Fibroblast of lung (primary cell): Measurements from ENCODE around the gene MBNL2. TPM values are rescaled to one million over a fixed set of nuclear protein-coding genes. Genes with fewer than 3 reads are reported as not detected.
"Not testable (repeated sequence)": the region's sequence is repeated elsewhere in the genome, so short reads cannot be mapped to it uniquely, and the experiment has no call there.

Experiments used
- DNase-seq, 2 donors: peaks; one replicate each; pipeline versions ENCODE4 v3.0.0 to v3.0.0-alpha.2; 2010; ENCODE audit warnings: low read depth in 2 of 2
- H2AFZ ChIP-seq: 2 replicates; pipeline ENCODE4 v1.5.1; 2012; ENCODE audit warnings: low read length, control low read depth, inconsistent platforms
- H3K27ac ChIP-seq: 2 replicates; pipeline ENCODE4 v1.5.1; 2011; ENCODE audit warnings: low read length, control low read depth; ENCODE audit not compliant: insufficient read depth
- H3K27me3 ChIP-seq: 2 replicates; pipeline ENCODE4 v1.5.1; 2011; ENCODE audit warnings: mild to moderate bottlenecking, low read length; ENCODE audit not compliant: control insufficient read depth, insufficient read depth
- H3K36me3 ChIP-seq: 2 replicates; pipeline ENCODE4 v1.5.1; 2011; ENCODE audit warnings: low read length; ENCODE audit not compliant: control insufficient read depth, insufficient read depth
- H3K4me1 ChIP-seq: 2 replicates; pipeline ENCODE4 v1.5.1; 2011; ENCODE audit warnings: low read length; ENCODE audit not compliant: control insufficient read depth, insufficient read depth; ENCODE audit errors: extremely low read depth
- H3K4me2 ChIP-seq: 2 replicates; pipeline ENCODE4 v1.5.1; 2011; ENCODE audit warnings: low read length, control low read depth; ENCODE audit not compliant: insufficient read depth; ENCODE audit errors: extremely low read depth
- H3K4me3 ChIP-seq, 4 experiments: fragments of 200-600 bp in 1 of 4; sonication (generic) in 1 of 4; replicated peaks in 1 of 4; 2 replicates each; pipeline ENCODE4 v1.5.1; 2011 to 2016; ENCODE audit warnings: low read length in 4 of 4, low read depth in 3 of 4, mild to moderate bottlenecking in 3 of 4, control low read depth in 2 of 4, inconsistent platforms in 1 of 4, mixed read lengths in 1 of 4; ENCODE audit not compliant: insufficient read depth in 1 of 4; ENCODE audit errors: control extremely low read depth in 1 of 4
- H3K79me2 ChIP-seq: 2 replicates; pipeline ENCODE4 v1.5.1; 2012; ENCODE audit warnings: mild to moderate bottlenecking, low read length, inconsistent platforms; ENCODE audit not compliant: control insufficient read depth, insufficient read depth
- H3K9ac ChIP-seq: 2 replicates; pipeline ENCODE4 v1.5.1; 2011; ENCODE audit warnings: mild to moderate bottlenecking, low read length, control low read depth; ENCODE audit not compliant: insufficient read depth
- H3K9me3 ChIP-seq: 2 replicates; pipeline ENCODE4 v1.5.1; 2012; ENCODE audit warnings: low read depth, low read length; ENCODE audit not compliant: control insufficient read depth, insufficient read depth
- H4K20me1 ChIP-seq: 2 replicates; pipeline ENCODE4 v1.5.1; 2011; ENCODE audit warnings: low read length; ENCODE audit not compliant: control insufficient read depth, insufficient read depth; ENCODE audit errors: extremely low read depth
- EZH2 ChIP-seq: IDR thresholded peaks from 2 replicates; pipeline ENCODE4 v1.5.1; 2012; ENCODE audit warnings: low read length, control low read depth, mild to moderate bottlenecking; ENCODE audit errors: missing control alignments
- polyA plus RNA-seq, 2 donors: library from polyadenylated mRNA; depleted of rRNA in 1 of 2; stranded (reverse) in 1 of 2; unstranded in 1 of 2; fragments of >200 nt; gene quantifications; 2 replicates each; pipeline ENCODE4 v1.2.1, GENCODE V29; 2011 to 2012; ENCODE audit warnings: missing spikeins in 1 of 2
- total RNA-seq: library from RNA; depleted of rRNA; stranded (reverse); fragments of >200 nt; gene quantifications from 2 replicates; pipeline ENCODE4 v1.2.1, GENCODE V29; 2014
- TF ChIP-seq, protein P1 (sequence below), 2 donors: IDR thresholded peaks in 1 of 2; conservative IDR thresholded peaks in 1 of 2; 1 replicate in 1 of 2; 2 replicates in 1 of 2; pipeline ENCODE4 v1.5.1; 2011 to 2012; ENCODE audit warnings: low read length in 2 of 2, control low read depth in 1 of 2, inconsistent platforms in 1 of 2, low read depth in 1 of 2, mild to moderate bottlenecking in 1 of 2

MBNL2 gene
- total and polyA plus RNA-seq, 2 donors (not counting 1 experiment from before 2014, with no cell fraction given) = 48.9 to 61.1 TPM

DNA sequence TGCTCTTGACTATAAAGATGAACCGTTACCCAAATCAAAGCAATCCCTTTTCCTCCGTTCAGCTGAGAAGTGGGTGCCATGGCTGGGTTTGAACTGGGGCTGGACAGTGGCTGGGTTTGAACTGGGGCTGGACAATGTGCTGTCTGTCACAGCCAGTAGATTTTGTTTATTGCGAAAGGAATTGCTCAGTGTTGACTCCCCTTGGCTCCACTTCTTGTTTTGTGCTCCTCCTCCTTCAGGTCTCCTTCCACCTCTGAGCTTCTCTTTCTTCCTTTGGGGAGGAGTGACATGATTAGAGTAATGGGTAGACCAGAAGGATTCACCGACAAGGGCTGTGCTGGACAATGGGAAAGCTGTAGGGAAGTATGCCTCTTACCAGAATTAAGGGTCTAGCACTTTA, 19.4 kb upstream of the MBNL2 start:
- no peak for TF ChIP-seq EZH2
- TF ChIP-seq, protein P1, sequence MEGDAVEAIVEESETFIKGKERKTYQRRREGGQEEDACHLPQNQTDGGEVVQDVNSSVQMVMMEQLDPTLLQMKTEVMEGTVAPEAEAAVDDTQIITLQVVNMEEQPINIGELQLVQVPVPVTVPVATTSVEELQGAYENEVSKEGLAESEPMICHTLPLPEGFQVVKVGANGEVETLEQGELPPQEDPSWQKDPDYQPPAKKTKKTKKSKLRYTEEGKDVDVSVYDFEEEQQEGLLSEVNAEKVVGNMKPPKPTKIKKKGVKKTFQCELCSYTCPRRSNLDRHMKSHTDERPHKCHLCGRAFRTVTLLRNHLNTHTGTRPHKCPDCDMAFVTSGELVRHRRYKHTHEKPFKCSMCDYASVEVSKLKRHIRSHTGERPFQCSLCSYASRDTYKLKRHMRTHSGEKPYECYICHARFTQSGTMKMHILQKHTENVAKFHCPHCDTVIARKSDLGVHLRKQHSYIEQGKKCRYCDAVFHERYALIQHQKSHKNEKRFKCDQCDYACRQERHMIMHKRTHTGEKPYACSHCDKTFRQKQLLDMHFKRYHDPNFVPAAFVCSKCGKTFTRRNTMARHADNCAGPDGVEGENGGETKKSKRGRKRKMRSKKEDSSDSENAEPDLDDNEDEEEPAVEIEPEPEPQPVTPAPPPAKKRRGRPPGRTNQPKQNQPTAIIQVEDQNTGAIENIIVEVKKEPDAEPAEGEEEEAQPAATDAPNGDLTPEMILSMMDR (conservative IDR thresholded peaks at IDR 0.05 in 1 of 2, IDR thresholded peaks at IDR 0.05 in 1 of 2; ENCODE audit: low read depth in 1 of 2, low read length in 2 of 2) = no peak
- H3K9ac ChIP-seq = no peak overlapping the region
- no peaks in the 10 kb centered on the region for H3K9me3 ChIP-seq
- H3K79me2 ChIP-seq = no peaks in the 10 kb centered on the region
- no peaks in the 10 kb centered on the region for H4K20me1 ChIP-seq
- no peak overlapping the region for H3K27ac ChIP-seq
- DNase-seq = no peak
- H3K4me3 ChIP-seq = no peak overlapping the region
- no peaks in the 10 kb centered on the region for H3K36me3 ChIP-seq
- no peaks in the 10 kb centered on the region for H3K27me3 ChIP-seq
- no peak overlapping the region for H2AFZ ChIP-seq
- H3K4me2 ChIP-seq = no peak overlapping the region
- no peaks in the 10 kb centered on the region for H3K4me1 ChIP-seq

DNA sequence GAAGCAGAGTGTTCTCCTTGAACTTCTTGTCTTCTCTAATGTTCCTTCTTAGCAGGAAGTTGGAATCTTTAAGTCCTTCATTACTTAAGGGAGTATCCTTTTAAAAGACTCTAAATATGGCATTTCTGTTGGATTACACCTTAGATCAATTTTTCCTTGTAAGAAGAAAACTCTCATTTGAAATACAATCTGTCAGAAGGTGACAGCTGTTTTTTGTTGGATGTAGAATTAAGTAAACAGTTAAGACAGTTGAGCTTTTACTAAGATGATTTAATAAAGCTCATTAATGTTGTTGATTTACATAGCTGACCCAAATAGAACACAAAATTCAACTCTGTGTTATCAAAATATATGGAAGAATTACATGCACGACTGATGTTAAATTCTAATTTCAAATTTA, 16.7 kb upstream of the MBNL2 start:
- H3K4me2 ChIP-seq = no peak overlapping the region
- no peak overlapping the region for H3K27ac ChIP-seq

DNA sequence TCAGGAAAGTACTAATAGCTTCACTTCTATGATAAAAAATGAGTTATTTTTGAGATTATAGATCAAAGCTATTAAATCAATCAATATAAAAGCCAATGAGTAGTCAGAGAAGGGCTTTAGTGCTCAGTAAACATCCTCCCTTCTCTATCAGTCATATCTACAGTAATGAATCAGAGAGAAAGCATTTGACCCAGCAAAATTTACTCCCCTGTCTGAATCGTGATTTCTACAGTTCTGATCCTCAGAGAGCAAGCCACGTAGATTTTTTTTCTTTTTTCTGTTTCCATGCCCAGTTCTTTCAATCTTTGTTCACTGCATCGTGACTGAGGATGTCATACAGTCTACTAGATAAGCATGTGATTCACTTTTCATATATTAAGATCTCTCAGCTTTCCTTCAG, 16.2 kb upstream of the MBNL2 start:
- TF ChIP-seq, protein P1 (conservative IDR thresholded peaks at IDR 0.05 in 1 of 2, IDR thresholded peaks at IDR 0.05 in 1 of 2; ENCODE audit: low read depth in 1 of 2, low read length in 2 of 2) = no peak
- no peak for TF ChIP-seq EZH2
- Histone ChIP-seq H3K36me3 (no peaks in the 10 kb centered on the region), H3K79me2 (no peaks in the 10 kb centered on the region), H4K20me1 (no peaks in the 10 kb centered on the region), H2AFZ (no peak overlapping the region), H3K9ac (no peak overlapping the region), H3K4me1 (no peaks in the 10 kb centered on the region), H3K27me3 (no peaks in the 10 kb centered on the region), H3K4me2 (no peak overlapping the region), H3K9me3 (no peaks in the 10 kb centered on the region), H3K4me3 (no peak overlapping the region), H3K27ac (no peak overlapping the region)
- DNase-seq = peak in 1 of 2 donors; percentile 68

More for the DNA sequence above, 16.7 kb upstream of the MBNL2 start:
- no peaks in the 10 kb centered on the region for H3K9me3 ChIP-seq
- H3K36me3 ChIP-seq = no peaks in the 10 kb centered on the region
- no peaks in the 10 kb centered on the region for H4K20me1 ChIP-seq
- no peak overlapping the region for H2AFZ ChIP-seq
- no peak for DNase-seq
- no peaks in the 10 kb centered on the region for H3K4me1 ChIP-seq
- no peak overlapping the region for H3K9ac ChIP-seq
- no peaks in the 10 kb centered on the region for H3K79me2 ChIP-seq
- no peak overlapping the region for H3K4me3 ChIP-seq
- no peaks in the 10 kb centered on the region for H3K27me3 ChIP-seq
- TF ChIP-seq EZH2 = no peak
- TF ChIP-seq, protein P1 (conservative IDR thresholded peaks at IDR 0.05 in 1 of 2, IDR thresholded peaks at IDR 0.05 in 1 of 2; ENCODE audit: low read depth in 1 of 2, low read length in 2 of 2) = no peak

DNA sequence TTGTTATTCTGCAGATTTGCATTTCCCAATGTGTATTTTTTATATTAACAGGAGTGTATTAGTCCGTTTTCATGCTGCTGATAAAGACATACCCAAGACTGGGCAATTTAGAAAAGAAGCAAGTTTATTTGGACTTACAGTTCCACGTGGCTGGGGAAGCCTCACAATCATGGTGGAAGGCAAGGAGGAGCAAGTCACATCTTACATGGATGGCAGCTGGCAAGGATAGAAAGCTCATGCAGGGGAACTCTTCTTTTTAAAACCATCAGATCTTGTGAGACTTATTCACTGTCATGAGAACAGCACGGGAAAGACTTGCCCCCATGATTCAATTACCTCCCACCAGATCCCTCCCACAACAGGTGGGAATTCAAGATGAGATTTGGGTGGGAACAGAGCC, 14.9 kb upstream of the MBNL2 start:
- not testable (repeated sequence) for DNase-seq, H3K79me2 ChIP-seq, H3K4me1 ChIP-seq, H3K4me3 ChIP-seq, H4K20me1 ChIP-seq, H3K9me3 ChIP-seq, H3K4me2 ChIP-seq, H3K9ac ChIP-seq, H3K36me3 ChIP-seq, H3K27ac ChIP-seq, H2AFZ ChIP-seq, H3K27me3 ChIP-seq
